Measurements from ENCODE around the gene FHIT.

FHIT gene

GRCh38 chr3:60528651-60529050 is 722.6 kb downstream of the FHIT start:
- H3K4me3 ChIP-seq (ENCODE audit: low read depth, low read length), result no peak overlapping the region
- no peak overlapping the region for H2AFZ ChIP-seq
- H3K9ac ChIP-seq, result no peak overlapping the region
- H3K9me3 ChIP-seq (ENCODE audit: control insufficient read depth, low read length), result no peaks in the 10 kb centered on the region
- H3K27ac ChIP-seq, result no peak overlapping the region
- no peaks in the 10 kb centered on the region for H3K79me2 ChIP-seq
- H3K27me3 ChIP-seq (ENCODE audit: control insufficient read depth, insufficient read depth, low read length), result no peaks in the 10 kb centered on the region
- no peak overlapping the region for H3K4me2 ChIP-seq (ENCODE audit: low read length)
- TF ChIP-seq, protein P1, sequence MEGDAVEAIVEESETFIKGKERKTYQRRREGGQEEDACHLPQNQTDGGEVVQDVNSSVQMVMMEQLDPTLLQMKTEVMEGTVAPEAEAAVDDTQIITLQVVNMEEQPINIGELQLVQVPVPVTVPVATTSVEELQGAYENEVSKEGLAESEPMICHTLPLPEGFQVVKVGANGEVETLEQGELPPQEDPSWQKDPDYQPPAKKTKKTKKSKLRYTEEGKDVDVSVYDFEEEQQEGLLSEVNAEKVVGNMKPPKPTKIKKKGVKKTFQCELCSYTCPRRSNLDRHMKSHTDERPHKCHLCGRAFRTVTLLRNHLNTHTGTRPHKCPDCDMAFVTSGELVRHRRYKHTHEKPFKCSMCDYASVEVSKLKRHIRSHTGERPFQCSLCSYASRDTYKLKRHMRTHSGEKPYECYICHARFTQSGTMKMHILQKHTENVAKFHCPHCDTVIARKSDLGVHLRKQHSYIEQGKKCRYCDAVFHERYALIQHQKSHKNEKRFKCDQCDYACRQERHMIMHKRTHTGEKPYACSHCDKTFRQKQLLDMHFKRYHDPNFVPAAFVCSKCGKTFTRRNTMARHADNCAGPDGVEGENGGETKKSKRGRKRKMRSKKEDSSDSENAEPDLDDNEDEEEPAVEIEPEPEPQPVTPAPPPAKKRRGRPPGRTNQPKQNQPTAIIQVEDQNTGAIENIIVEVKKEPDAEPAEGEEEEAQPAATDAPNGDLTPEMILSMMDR (IDR thresholded peaks at IDR 0.05), result no peak
- H3K36me3 ChIP-seq (ENCODE audit: control insufficient read depth, insufficient read depth, low read length), result no peaks in the 10 kb centered on the region
- no peaks in the 10 kb centered on the region for H3K4me1 ChIP-seq

GRCh38 chr3:60523536-60523935 is 727.7 kb downstream of the FHIT start:
- H3K4me2 ChIP-seq (ENCODE audit: low read length), result no peak overlapping the region
- no peaks in the 10 kb centered on the region for H3K27me3 ChIP-seq (ENCODE audit: control insufficient read depth, insufficient read depth, low read length)
- no peak overlapping the region for H3K4me3 ChIP-seq (ENCODE audit: low read depth, low read length)
- H3K27ac ChIP-seq, result no peak overlapping the region
- H3K36me3 ChIP-seq (ENCODE audit: control insufficient read depth, insufficient read depth, low read length), result no peaks in the 10 kb centered on the region
- TF ChIP-seq, protein P1 (IDR thresholded peaks at IDR 0.05), result no peak
- H3K79me2 ChIP-seq, result no peaks in the 10 kb centered on the region
- no peaks in the 10 kb centered on the region for H3K4me1 ChIP-seq
- H3K9me3 ChIP-seq (ENCODE audit: control insufficient read depth, low read length), result no peaks in the 10 kb centered on the region
- no peak overlapping the region for H2AFZ ChIP-seq
- H3K9ac ChIP-seq, result no peak overlapping the region

DNA sequence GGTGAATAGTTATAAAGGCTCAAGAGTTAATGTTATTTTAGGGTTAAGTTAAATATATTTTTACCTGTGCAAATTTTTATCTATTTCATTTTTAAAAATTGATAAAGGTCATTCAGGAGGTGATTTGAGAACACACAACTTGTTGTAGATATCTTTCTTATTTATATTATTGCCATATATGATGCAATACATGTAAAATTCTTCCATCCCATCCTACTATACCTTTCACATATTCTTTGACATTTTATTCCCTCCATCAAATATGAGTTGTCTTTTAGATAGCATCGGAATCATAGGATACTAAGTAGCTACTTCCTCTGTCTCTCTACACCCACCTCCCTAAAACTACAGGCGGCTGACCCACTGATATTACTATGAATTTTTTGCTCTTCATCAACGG is 734.1 kb downstream of the FHIT start:
- Histone ChIP-seq H3K36me3 (ENCODE audit: control insufficient read depth, insufficient read depth, low read length) (no peaks in the 10 kb centered on the region), H3K4me3 (ENCODE audit: low read depth, low read length) (no peak overlapping the region), H2AFZ (no peak overlapping the region), H3K79me2 (no peaks in the 10 kb centered on the region), H3K9ac (no peak overlapping the region), H3K4me2 (ENCODE audit: low read length) (no peak overlapping the region), H3K27me3 (ENCODE audit: control insufficient read depth, insufficient read depth, low read length) (no peaks in the 10 kb centered on the region), H3K27ac (no peak overlapping the region), H3K4me1 (no peaks in the 10 kb centered on the region), H3K9me3 (ENCODE audit: control insufficient read depth, low read length) (no peaks in the 10 kb centered on the region)
- TF ChIP-seq, protein P1 (IDR thresholded peaks at IDR 0.05), result no peak

DNA sequence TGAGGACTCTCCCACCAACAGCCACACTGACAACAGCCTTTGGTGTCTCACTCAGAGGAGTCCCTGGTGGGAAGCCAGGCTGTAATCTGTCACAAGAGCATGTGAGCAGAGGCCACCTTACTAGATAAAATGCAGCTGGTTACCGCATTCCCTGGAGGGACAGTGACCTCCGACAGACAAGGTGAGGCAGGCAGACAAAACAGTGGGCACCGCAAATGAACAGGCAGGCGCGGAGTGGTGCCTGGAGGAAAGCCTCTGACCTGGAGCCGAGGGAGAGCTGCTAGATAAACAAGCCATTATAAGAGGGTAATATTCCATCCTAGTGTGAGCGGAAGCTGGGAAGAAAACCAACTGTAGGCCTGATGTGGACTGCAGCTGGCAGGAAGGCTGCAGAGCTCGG is 736.4 kb downstream of the FHIT start:
- Histone ChIP-seq H3K9me3 (ENCODE audit: control insufficient read depth, low read length) (no peaks in the 10 kb centered on the region), H3K27ac (no peak overlapping the region), H2AFZ (no peak overlapping the region), H3K4me2 (ENCODE audit: low read length) (no peak overlapping the region), H3K9ac (no peak overlapping the region), H3K36me3 (ENCODE audit: control insufficient read depth, insufficient read depth, low read length) (no peaks in the 10 kb centered on the region), H3K79me2 (no peaks in the 10 kb centered on the region), H3K27me3 (ENCODE audit: control insufficient read depth, insufficient read depth, low read length) (no peaks in the 10 kb centered on the region), H3K4me3 (ENCODE audit: low read depth, low read length) (no peak overlapping the region), H3K4me1 (no peaks in the 10 kb centered on the region)
- TF ChIP-seq, protein P1 (IDR thresholded peaks at IDR 0.05), result no peak

DNA sequence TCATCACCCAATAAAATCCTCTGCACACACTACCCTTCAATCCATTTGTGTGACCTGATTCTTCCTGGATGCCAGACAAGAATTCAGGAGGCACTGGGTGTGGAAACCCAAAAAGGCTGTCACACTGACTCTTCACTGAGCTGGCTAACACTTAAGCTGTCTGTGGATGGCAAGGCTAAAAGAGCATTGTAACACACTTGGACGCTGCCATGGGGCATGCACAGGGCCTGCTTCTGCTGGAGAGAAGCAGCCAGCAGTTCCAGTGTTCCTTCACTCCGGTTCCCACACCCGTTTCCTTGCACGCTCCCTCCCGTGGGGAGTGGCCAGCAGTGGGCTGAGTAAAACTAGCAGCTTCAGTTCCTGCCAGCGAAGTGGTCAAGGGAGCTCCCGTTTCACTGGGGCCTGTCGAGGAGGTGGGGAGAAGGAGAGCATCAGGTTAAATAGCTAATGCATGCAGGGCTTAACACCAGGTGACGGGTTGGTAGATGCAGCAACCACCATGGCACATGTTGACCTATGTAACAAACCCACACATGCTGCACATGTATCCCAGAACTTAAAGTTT is 737.1 kb downstream of the FHIT start:
- H3K36me3 ChIP-seq (ENCODE audit: control insufficient read depth, insufficient read depth, low read length), result no peaks in the 10 kb centered on the region
- no peak overlapping the region for H3K4me3 ChIP-seq (ENCODE audit: low read depth, low read length)
- H3K27me3 ChIP-seq (ENCODE audit: control insufficient read depth, insufficient read depth, low read length), result no peaks in the 10 kb centered on the region
- H3K4me2 ChIP-seq (ENCODE audit: low read length), result no peak overlapping the region
- no peak overlapping the region for H3K27ac ChIP-seq
- TF ChIP-seq, protein P1 (IDR thresholded peaks at IDR 0.05), result no peak
- no peak overlapping the region for H2AFZ ChIP-seq
- no peaks in the 10 kb centered on the region for H3K4me1 ChIP-seq
- no peak overlapping the region for H3K9ac ChIP-seq
- H3K9me3 ChIP-seq (ENCODE audit: control insufficient read depth, low read length), result no peaks in the 10 kb centered on the region
- no peaks in the 10 kb centered on the region for H3K79me2 ChIP-seq
